ENCODE measurements around the gene KAT2B. TPM values are rescaled to one million over a fixed set of nuclear protein-coding genes. Genes with fewer than 3 reads are reported as not detected.
A peak's percentile ranks its signal among the peaks of the same experiment; 100 is the strongest.
"Not testable (repeated sequence)": the region's sequence is repeated elsewhere in the genome, so short reads cannot be mapped to it uniquely, and the experiment has no call there.

KAT2B gene
- total RNA-seq (2014; rRNA removed; shearing (Covaris generic)) = 11.3 and 13.1 TPM in 2 replicates

- peak; percentile 65 for DNase-seq (ENCODE audit: low read depth)
Observed at GRCh38 chr3:20039765-20040547, at the start of gene KAT2B. KAT2B (plus strand) TSS chr3:20040446; CDS start chr3:20040478, 32 bp downstream.

GRCh38 chr3:19994796-19995195, 45.5 kb upstream of the KAT2B start:
- DNase-seq (ENCODE audit: low read depth) = no peak

GRCh38 chr3:19997502-19997901, 42.7 kb upstream of the KAT2B start:
- no peak for DNase-seq (ENCODE audit: low read depth)

DNA sequence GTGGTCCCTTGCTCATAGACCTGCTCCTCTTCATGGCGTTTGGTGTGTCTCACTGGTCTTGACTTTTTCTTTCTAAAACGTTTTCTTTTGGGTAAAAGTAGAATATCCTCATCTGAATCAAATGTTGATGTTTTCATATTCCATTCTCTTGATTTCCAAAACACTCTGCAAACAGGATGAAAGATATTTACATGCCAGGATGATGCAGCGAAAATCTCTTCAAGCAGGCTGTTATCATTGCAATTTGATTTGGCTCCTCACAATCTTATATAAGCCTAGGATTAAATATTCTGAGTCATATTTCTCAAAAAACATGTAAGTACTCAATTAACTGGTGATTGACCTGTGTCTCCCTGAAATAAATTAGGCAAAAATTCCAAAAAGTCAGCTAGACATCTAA, 38.3 kb upstream of the KAT2B start:
- no peak for DNase-seq (ENCODE audit: low read depth)

GRCh38 chr3:20007960-20008359, 32.3 kb upstream of the KAT2B start:
- no peak for DNase-seq (ENCODE audit: low read depth)

- no peak for DNase-seq (ENCODE audit: low read depth)
Observed at GRCh38 chr3:20008646-20009045, 31.6 kb upstream of the KAT2B start.

DNA sequence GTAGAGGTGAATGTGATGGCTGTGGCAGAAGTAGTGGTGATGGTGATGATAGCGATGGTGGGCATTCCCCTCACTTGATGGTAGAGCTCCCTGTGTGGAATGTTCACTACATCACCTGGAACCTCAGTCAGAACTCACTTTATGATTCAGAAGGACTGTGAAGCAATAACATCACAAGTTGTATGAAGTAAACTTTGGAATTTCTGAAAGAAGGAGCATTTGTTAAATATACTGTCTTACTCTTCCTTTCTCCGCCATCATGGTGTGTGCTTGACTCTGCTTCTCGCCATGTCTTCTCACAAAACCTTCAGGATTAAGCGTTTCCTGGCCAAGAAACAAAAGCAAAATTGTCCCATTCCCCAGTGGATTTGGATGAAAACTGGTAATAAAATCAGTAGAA, 28.1 kb upstream of the KAT2B start, which contains the start of gene PP2D1:
Gene PP2D1, minus strand, starts transcription at position 101 of the 400 bp plus-strand sequence. CDS start 192 bp downstream, outside the sequence.
- DNase-seq (ENCODE audit: low read depth) = no peak

- DNase-seq (ENCODE audit: low read depth) = no peak
Observed at GRCh38 chr3:20013396-20013795, 26.9 kb upstream of the KAT2B start.

DNA sequence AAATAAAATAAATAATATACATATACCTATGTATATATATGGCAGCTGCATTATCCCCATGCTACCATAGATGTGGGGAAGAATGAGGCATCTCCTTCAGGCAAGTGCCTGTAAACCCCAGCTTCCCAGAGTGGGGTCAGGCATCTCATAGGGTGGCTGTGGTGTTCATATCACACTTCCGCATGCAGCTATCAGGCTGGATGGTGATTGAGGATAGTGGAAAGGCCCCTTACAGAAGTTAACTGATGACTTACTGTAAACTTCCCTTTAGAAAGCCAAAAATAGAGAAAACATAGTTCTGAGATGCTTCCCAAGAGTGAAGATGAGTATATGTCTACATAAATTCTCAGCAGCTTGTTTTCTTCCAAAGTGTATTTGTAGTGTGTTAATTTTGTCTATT, 24.7 kb upstream of the KAT2B start:
- no peak for DNase-seq (ENCODE audit: low read depth)

DNA sequence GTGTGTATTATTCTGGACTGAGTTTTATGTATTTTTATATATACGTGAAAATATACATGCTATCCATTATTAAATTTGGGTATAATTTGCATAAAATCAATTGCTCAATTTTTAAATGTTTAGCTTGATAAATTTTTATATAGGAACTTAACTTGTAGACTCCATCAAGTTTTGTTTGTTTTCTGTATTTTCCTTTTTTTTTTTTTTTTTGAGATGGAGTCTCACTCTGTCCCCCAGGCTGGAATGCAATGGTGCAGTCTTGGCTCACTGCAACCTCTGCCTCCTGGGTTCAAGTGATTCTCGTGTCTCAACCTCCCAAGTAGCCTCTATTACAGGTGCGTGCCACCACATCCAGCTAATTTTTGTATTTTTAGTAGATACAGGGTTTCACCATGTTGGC, 24.2 kb upstream of the KAT2B start:
- DNase-seq (ENCODE audit: low read depth) = not testable (repeated sequence)

GRCh38 chr3:20022954-20023622, 17.2 kb upstream of the KAT2B start:
- DNase-seq (ENCODE audit: low read depth) = no peak

GRCh38 chr3:20023623-20024405, 16.4 kb upstream of the KAT2B start:
- no peak for DNase-seq (ENCODE audit: low read depth)

DNA sequence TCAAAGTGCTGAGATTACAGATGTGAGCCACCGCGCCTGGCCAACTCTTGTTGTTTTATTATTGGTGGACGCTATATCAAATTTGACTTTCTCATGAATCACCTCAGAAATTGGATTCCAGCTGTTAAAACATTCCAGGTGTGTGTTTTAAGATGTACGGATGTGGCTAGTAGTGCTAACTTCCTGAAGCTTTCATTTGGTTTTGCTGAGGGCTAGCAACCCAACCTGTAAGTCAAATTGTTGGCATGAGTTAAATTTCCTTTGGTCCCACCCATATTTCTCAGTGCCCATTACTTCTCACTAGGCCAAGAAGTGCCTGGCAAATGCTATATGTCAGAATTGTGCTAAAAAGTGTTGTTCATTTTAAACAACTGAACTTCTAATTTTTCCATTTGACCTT, 13.1 kb upstream of the KAT2B start:
- no peak for DNase-seq (ENCODE audit: low read depth)

DNA sequence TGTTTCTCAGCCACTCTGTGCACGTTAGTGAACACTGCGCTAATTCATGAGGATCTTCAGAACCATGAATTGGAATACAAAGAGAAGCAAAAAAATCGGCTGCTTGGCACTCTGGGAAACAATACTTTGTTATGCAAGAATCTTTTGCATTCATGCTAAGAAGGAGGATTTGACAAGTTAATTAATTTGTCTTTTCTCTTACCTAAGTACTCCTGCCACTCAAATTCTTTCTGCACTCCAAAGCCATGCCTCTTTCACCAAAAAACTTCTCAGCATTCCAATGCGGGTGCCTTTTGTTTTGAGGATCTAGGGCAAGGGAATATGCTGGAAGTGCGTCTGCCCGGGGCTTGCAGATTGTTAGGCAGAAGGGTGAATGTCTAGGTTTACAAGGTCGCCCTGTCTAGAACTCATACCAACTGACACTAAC, 11.3 kb upstream of the KAT2B start:
- DNase-seq (ENCODE audit: low read depth) = no peak

DNA sequence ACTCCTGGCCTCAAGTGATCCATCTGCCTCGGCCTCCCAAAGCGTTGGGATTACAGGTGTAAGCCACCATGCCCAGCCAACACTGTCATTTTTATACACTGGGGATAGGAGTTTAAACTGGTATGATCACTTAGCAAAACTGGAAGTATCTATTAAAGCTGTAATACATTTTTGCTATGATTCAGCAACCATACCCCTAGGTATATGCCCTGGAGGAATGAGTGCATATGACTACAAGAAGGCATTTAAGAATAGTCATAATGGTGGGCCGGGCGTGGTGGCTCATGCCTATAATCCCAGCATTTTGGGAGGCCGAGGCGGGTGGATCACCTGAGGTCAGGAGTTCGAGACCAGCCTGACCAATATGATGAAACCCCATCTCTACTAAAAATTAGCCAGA, 8.3 kb upstream of the KAT2B start:
- not testable (repeated sequence) for DNase-seq (ENCODE audit: low read depth)

DNA sequence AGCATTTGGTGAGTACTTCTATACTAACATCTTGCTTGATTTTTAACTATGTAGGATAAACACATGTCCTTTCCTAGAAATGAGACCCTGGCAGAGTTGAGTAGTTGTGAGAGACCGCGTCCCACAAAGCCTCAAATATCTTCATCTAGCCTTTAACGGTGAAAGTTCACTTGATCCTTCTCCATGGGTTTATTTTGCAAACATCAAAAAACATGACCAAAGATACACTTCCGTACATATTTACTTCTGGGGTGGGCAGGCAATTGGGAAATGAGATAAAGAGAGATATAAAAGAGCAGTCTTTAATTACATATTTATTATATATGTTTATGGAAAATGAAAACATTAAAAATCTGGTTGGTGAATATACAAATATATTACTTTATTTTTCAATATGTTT, 5.2 kb upstream of the KAT2B start:
- DNase-seq (ENCODE audit: low read depth) = no peak

DNA sequence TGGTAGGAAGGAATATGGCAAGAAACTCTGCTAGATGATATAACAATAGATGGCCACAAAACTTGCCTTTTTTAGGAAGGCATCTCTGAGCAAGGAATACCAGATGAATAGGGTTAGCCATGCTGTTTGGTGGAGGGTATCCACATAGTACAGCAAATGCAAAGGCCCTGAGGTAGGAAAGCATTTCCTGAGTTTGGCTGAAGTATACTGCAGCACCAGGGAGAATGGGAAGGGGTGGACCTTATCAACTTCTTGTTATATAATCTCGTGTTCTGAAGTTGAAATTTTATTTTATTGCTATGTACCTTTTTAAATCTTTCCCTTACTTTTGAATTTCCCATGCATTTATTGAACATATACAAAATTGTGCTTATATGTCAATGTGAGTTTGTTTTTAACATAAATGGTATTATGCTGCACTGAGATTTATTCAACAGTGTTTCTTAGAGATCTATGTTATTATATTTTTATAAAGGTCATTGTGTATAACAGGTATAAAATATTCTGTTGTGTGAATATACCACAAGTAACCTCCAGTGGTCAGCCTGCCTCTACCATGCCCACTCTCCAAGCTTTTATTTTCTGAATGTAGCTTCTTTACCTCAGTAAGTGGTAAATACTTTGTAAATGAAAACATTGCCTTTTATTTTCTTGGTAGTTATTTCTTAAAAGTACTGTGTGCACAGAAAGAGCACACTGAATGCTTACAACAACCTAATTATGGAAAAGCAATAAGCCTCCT, 2.8 kb upstream of the KAT2B start:
- no peak for DNase-seq (ENCODE audit: low read depth)

DNA sequence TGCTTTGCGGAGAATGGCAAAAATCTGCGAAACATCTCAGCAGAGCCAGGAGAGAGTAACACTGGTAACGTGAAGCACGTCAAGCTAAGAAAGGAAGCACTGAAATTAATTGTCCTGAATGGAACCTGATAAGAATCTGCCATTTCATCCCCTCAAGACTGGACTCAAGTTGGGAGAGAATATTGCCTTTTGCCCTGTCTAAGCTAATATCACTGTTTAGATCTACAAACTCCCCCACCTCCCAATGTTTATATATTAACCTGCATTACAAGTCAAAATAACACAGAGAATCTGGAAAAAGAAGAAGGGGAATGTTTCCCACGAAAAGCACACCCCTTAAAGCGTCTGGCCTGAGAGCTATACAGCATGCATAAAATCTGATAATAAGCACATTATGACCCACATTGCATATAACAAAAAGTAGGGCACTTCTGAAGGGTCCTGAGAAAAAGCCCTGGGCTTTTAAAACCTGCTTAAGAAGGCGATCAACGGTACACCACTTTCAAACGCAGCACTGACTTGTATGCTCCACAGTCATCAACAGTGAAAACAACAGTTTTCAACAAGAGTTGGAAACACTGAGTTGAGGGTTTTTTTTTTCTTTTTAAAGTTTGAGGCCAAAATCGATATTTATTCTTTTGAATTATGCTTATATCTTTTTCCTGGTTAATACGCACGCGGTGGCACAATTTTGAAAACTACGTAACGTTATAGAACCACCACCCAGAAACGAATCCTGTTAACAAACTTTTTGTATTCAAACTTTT, 1.4 kb upstream of the KAT2B start:
- no peak for DNase-seq (ENCODE audit: low read depth)

DNA sequence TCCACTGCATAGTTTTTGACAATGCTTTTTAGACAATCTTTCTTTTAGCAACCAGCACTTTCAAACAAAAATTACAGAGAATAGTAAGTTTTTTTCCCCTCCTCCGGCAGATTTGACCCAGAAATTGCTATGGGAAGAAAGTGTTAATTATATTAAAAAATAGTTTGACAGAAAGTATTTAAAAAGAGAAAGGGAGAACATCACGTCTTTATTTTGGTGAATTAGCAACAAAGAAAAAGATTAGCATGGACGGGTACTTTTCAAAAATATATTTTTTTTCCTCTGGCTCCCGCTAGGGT, 831 bp upstream of the KAT2B start:
- DNase-seq (ENCODE audit: low read depth) = no peak

GRCh38 chr3:20040548-20041196, 426 bp downstream of the KAT2B start:
- peak; percentile 71 for DNase-seq (ENCODE audit: low read depth)

Data from RPMI7951 (cell line).